Airway epithelial cell (primary cell): ENCODE results near the gene STAM. TPM values are rescaled to one million over a fixed set of nuclear protein-coding genes. Genes with fewer than 3 reads are reported as not detected.

ENCODE experiments used
- total RNA-seq: library from RNA; depleted of rRNA; stranded (reverse); fragments of >200 nt; gene quantifications from 2 replicates; pipeline ENCODE4 v1.2.3, GENCODE V29; 2015

STAM gene
- 21.5 and 23.6 TPM in 2 replicates for total RNA-seq

DNA sequence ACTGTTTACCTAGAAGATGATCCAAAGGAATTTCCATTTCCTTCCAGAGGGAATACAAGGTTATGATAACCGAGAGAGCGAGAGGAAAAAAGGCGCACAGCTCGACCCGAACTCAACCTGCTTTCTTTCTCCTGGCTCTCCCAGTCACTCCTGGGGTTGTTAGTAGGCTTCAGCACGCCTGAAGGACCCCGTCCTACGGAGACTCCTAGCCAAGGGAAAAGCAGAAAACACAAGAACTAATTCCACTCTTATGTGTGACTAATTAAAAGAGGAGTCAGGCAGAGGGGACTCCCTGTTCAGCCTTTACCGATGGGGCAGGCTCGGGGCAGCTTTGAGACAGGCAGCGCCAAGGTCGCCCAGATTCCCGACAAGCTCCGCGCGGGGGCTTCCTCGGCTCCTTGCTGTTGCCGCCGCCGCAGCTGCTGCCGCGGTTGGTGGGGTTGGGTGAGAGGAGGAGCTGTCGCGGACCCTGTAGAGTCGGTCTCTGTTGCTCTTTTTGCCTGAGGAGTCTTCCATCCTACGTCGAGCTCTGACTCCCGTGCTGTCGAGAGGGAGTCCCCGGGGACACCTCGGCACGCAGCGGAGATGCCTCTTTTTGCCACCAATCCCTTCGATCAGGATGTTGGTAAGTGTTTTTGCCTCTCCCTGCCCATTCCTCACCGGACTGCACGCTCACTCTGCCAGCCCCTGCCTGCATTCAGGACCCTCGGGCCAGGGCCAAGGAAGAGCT, at the start of gene STAM:
TSS of gene STAM (plus strand) at position 397 of the 730 bp plus-strand sequence. CDS start at position 586, 189 bp downstream.

GRCh38 chr10:17617031-17617911, 26.7 kb upstream of the STAM start, which contains the start of gene HACD1:
Gene HACD1, minus strand, starts transcription at chr10:17617374. Its CDS starts 35 bp downstream, at chr10:17617339.

GRCh38 chr10:17751781-17752445, 108.0 kb downstream of the STAM start, which contains the start of gene TMEM236:
Gene TMEM236, plus strand, starts transcription at chr10:17752201. Its CDS starts 95 bp downstream, at chr10:17752296.

Other genes with a start within 250 kb of the STAM start
- not detected in 2 replicates for gene ST8SIA6, start 189.6 kb upstream of the STAM start, total RNA-seq
- 17.8 and 19.9 TPM in 2 replicates for gene HACD1, start 26.8 kb upstream of the STAM start, total RNA-seq
- gene TMEM236, start 108.0 kb downstream of the STAM start, total RNA-seq = 0.07 TPM in 1 of 2 replicates, not detected in the other
- not detected in 2 replicates for gene MRC1, start 165.2 kb downstream of the STAM start, total RNA-seq